Measurements from ENCODE around the gene CD83. TPM values are rescaled to one million over a fixed set of nuclear protein-coding genes. Genes with fewer than 3 reads are reported as not detected.

Gene CD83
- total RNA-seq, 6 experiments from 2014 or later: 0.79 to 1.9 (median 1.1) TPM

DNA sequence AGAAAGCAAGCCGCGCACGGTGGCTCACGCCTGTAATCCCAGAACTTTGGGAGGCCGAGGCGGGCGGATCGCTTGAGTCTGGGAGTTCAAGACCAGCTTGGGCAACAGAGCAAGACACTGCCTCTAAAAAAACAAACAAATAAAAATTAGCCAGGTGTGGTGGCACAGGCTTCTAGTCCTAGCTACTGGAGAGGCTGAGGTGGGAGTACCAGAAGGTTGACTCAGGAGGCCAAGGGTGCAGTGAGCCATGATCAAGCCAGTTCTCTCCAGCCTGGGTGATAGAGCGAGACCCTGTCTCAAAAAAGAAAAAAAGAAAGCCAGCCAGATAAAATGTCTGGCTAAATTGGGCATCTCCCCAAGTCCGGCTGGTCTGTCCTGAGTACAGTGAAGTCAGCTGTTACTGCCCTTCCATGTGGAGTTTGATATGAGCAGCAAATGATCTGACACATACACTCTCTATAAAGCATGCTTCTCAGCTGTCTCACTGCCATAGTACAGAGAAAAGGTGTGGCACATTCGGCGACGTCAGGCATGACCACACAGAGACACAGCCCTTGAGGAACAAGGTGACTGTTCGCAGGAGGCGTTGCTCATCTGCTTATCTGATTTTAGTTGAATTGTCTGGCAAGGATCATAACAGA, 13.0 kb downstream of the CD83 start:
- TF ChIP-seq, protein P1, sequence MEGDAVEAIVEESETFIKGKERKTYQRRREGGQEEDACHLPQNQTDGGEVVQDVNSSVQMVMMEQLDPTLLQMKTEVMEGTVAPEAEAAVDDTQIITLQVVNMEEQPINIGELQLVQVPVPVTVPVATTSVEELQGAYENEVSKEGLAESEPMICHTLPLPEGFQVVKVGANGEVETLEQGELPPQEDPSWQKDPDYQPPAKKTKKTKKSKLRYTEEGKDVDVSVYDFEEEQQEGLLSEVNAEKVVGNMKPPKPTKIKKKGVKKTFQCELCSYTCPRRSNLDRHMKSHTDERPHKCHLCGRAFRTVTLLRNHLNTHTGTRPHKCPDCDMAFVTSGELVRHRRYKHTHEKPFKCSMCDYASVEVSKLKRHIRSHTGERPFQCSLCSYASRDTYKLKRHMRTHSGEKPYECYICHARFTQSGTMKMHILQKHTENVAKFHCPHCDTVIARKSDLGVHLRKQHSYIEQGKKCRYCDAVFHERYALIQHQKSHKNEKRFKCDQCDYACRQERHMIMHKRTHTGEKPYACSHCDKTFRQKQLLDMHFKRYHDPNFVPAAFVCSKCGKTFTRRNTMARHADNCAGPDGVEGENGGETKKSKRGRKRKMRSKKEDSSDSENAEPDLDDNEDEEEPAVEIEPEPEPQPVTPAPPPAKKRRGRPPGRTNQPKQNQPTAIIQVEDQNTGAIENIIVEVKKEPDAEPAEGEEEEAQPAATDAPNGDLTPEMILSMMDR (IDR thresholded peaks at IDR 0.05): no peak
- H3K9me3 Mint-ChIP-seq: no peaks in the 10 kb centered on the region
- H3K4me3 Mint-ChIP-seq: no peak overlapping the region
- no peak overlapping the region for H3K27ac Mint-ChIP-seq
- H3K4me1 Mint-ChIP-seq (ENCODE audit: low read depth): no peaks in the 10 kb centered on the region; the same call in 1 of the 2 replicates
- peaks cover 5% of the 10 kb centered on the region for H3K27me3 Mint-ChIP-seq (ENCODE audit: insufficient read depth)
- no peaks in the 10 kb centered on the region for H3K36me3 Mint-ChIP-seq (ENCODE audit: low read depth)
- DNase-seq: no peak

DNA sequence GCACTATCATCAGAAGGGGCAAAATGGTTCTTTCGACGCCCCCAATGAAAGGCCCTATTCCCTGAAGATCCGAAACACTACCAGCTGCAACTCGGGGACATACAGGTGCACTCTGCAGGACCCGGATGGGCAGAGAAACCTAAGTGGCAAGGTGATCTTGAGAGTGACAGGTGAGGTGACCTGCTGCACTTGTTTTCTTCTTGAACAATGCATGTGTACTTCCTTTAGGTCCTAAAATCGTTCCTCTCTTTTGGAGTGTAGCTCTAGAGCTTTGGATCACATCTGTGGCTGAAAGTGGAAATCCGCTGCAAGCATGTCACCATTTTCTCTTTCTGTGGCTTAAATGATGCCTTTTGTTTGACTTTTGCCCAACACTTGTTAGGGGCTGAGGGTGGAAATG, 14.0 kb downstream of the CD83 start:
- Mint-ChIP-seq H3K4me1 (ENCODE audit: low read depth) (no peaks in the 10 kb centered on the region; the same call in 1 of the 2 replicates), H3K4me3 (no peak overlapping the region), H3K36me3 (ENCODE audit: low read depth) (no peaks in the 10 kb centered on the region), H3K27me3 (ENCODE audit: insufficient read depth) (peaks cover 5% of the 10 kb centered on the region), H3K9me3 (no peaks in the 10 kb centered on the region), H3K27ac (no peak overlapping the region)
- DNase-seq: no peak
- TF ChIP-seq, protein P1 (IDR thresholded peaks at IDR 0.05): no peak

DNA sequence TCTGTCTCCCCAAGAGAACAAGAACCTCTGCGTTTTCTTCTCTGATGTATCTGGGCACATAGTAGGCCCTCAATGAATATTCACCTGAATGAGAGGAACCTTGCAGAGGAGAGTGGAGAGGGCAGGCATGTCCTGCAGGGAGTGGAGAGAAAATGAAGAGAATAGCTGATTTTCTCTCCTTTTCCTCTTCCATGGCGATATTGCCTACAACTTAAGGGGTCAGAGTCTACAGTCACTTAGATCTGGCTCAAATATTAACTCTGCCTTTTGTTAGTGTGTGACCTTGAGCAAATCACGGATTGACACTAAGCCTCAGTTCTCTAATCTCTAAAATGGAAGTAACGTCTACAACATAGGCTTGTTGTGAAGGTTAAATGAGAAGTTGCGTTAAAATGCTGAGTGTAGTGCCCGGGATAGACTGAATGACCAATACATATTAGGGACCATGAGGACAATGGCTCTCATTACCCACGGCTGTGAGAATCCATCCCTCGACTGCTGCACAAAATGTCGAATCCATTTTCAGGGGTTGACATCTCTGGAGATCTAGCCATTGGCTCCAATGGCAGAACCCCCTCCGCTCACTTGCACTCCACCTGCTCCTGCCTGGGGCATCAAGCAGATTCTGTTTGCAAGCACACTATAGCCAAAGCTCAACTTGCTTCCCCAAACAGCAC, 14.8 kb downstream of the CD83 start:
- DNase-seq: no peak
- TF ChIP-seq, protein P1 (IDR thresholded peaks at IDR 0.05): no peak
- Mint-ChIP-seq H3K36me3 (ENCODE audit: low read depth) (no peaks in the 10 kb centered on the region), H3K27me3 (ENCODE audit: insufficient read depth) (peaks cover 6% of the 10 kb centered on the region), H3K9me3 (no peaks in the 10 kb centered on the region), H3K4me1 (ENCODE audit: low read depth) (no peaks in the 10 kb centered on the region; the same call in 1 of the 2 replicates), H3K27ac (no peak overlapping the region), H3K4me3 (no peak overlapping the region)

DNA sequence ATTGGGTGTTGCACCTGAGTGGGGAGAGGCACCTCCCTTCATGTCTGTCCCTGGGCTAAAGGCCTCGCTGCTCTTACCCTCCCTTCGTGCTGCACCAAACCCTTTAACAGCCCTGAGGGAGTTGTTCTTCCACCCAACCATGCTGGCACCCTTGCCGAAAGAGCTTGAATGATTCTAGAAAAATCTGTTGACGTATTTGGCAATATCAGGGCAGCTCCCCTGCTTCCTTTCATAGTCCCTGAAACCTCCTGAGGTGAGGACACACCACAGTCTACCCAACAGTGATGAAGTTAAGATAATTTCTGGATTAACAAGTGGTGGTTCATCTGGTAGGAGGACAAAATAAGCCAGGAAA, 15.3 kb downstream of the CD83 start:
- Mint-ChIP-seq H3K9me3 (no peaks in the 10 kb centered on the region), H3K4me3 (no peak overlapping the region), H3K4me1 (ENCODE audit: low read depth) (no peaks in the 10 kb centered on the region; the same call in 1 of the 2 replicates), H3K36me3 (ENCODE audit: low read depth) (no peaks in the 10 kb centered on the region), H3K27ac (no peak overlapping the region), H3K27me3 (ENCODE audit: insufficient read depth) (peaks cover 6% of the 10 kb centered on the region)
- TF ChIP-seq, protein P1 (IDR thresholded peaks at IDR 0.05): no peak
- no peak for DNase-seq

DNA sequence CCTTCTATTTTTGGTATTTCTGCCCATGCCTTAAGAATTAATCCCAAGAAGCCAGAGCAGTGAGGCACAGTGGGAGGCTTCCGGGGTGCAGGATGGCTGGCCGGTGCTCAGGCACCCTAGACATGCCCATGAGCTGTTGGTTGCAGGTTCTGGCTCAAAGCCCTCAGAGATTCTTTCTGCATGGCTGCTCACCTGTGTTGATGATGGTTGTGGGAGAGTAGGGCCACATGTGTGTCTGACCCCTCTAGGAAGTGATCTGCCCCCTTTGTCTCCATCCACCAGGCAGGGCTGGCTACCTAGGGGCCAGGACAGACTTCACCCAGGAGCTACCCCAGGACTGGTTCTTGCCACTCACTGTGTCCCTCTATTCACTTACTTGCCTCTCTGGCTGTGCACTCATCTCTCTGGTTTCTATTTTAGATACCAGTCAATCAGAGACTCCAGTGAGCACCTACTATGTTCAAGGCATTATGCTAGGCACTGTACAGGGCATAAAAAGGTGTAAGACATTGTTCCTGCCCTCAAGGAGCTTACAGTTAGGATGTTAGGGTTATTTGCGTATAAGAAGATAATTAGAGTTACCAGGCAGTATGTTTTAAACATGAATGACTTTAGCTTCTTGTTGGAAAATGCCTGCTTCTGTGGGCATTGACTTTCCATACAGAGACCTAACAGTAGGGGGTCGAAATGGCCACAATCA, 16.8 kb downstream of the CD83 start:
- Mint-ChIP-seq H3K9me3 (no peaks in the 10 kb centered on the region), H3K36me3 (ENCODE audit: low read depth) (no peaks in the 10 kb centered on the region), H3K4me3 (no peak overlapping the region), H3K27ac (no peak overlapping the region), H3K27me3 (ENCODE audit: insufficient read depth) (peaks cover 4% of the 10 kb centered on the region), H3K4me1 (ENCODE audit: low read depth) (no peaks in the 10 kb centered on the region; the same call in 1 of the 2 replicates)
- DNase-seq: no peak
- TF ChIP-seq, protein P1 (IDR thresholded peaks at IDR 0.05): no peak
